ENCODE data around the gene SPPL2A. TPM values are rescaled to one million over a fixed set of nuclear protein-coding genes. Genes with fewer than 3 reads are reported as not detected.

SPPL2A gene
- total RNA-seq, 1 experiment from 2014 or later: 179 TPM

GRCh38 chr15:50653156-50653743, 112.3 kb downstream of the SPPL2A start:
- no peak for DNase-seq (ENCODE audit: low read depth in 1 of 2, low spot score in 2 of 2)
- peaks cover 66% of the 10 kb centered on the region for H3K36me3 ChIP-seq
- no peak overlapping the region for H3K4me3 ChIP-seq
- H3K27me3 ChIP-seq (replicated peaks): no peaks in the 10 kb centered on the region
- H3K9me3 ChIP-seq (replicated peaks): no peaks in the 10 kb centered on the region
- no peak overlapping the region for H3K27ac ChIP-seq
- no peaks in the 10 kb centered on the region for H3K4me1 ChIP-seq (replicated peaks)

- no peak overlapping the region for H3K27ac ChIP-seq
- H3K27me3 ChIP-seq (replicated peaks): no peaks in the 10 kb centered on the region; the same call in 1 of the 2 replicates
- peaks cover 64% of the 10 kb centered on the region for H3K36me3 ChIP-seq
- no peak for DNase-seq (ENCODE audit: low read depth in 1 of 2, low spot score in 2 of 2)
- no peaks in the 10 kb centered on the region for H3K9me3 ChIP-seq (replicated peaks)
- no peaks in the 10 kb centered on the region for H3K4me1 ChIP-seq (replicated peaks)
- H3K4me3 ChIP-seq: no peak overlapping the region
These were observed 112.8 kb downstream of the SPPL2A start for GRCh38 chr15:50652671-50653070.

Other genes starting within 250 kb of the SPPL2A start
- not detected in 2 replicates for gene USP50, start 219.0 kb downstream of the SPPL2A start, total RNA-seq (2014; rRNA removed; shearing (Covaris generic))
- 30.8 and 49.2 TPM in 2 replicates for gene TRPM7, start 78.9 kb downstream of the SPPL2A start, total RNA-seq (2014; rRNA removed; shearing (Covaris generic))
- gene AP4E1, start 143.0 kb upstream of the SPPL2A start, total RNA-seq (2014; rRNA removed; shearing (Covaris generic)): 17.9 and 20.3 TPM in 2 replicates